WTC11 (cell line): ENCODE results near the gene RNF25.

Experiments
- ATF1 ChIP-seq: sonication (generic); formaldehyde crosslinking; IDR thresholded peaks from 2 replicates; pipeline ENCODE4 v1.8.1; 2023; ENCODE audit warnings: mild to moderate bottlenecking, moderate library complexity, missing genetic modification reagents
- CTCF ChIP-seq: fragments of 200-600 bp; IDR thresholded peaks from 2 replicates; pipeline ENCODE4 v1.8.0; 2022; ENCODE audit warnings: antibody characterized with exemption
- ELF4 ChIP-seq: sonication (generic); formaldehyde crosslinking; IDR thresholded peaks from 2 replicates; pipeline ENCODE4 v1.8.1; 2022; ENCODE audit warnings: low read depth, mild to moderate bottlenecking, moderate library complexity, missing genetic modification reagents
- MLX ChIP-seq: sonication (generic); formaldehyde crosslinking; IDR thresholded peaks from 2 replicates; pipeline ENCODE4 v1.8.1; 2023; ENCODE audit warnings: mild to moderate bottlenecking, missing genetic modification reagents, moderate library complexity
- NR2C2 ChIP-seq: sonication (generic); formaldehyde crosslinking; IDR thresholded peaks from 2 replicates; pipeline ENCODE4 v1.8.0; 2022; ENCODE audit warnings: mild to moderate bottlenecking, missing genetic modification reagents
- ZNF396 ChIP-seq: fragments of 250-450 bp; sonication (Bioruptor Pico); IDR thresholded peaks from 2 replicates; pipeline ENCODE4 v1.8.0; 2021; ENCODE audit warnings: mild to moderate bottlenecking, moderate library complexity, borderline replicate concordance
- ZNF512 ChIP-seq: sonication (generic); formaldehyde crosslinking; IDR thresholded peaks from 2 replicates; pipeline ENCODE4 v1.8.1; 2022; ENCODE audit warnings: missing genetic modification reagents, borderline replicate concordance
- TF ChIP-seq, protein P1 (sequence below): sonication (generic); formaldehyde crosslinking; IDR thresholded peaks from 2 replicates; pipeline ENCODE4 v1.8.0; 2022; ENCODE audit warnings: mild to moderate bottlenecking, missing genetic modification reagents
- TF ChIP-seq, protein P2 (sequence below): sonication (generic); formaldehyde crosslinking; IDR thresholded peaks from 2 replicates; pipeline ENCODE4 v1.8.1; 2023; ENCODE audit warnings: mild to moderate bottlenecking, missing genetic modification reagents, moderate library complexity

DNA sequence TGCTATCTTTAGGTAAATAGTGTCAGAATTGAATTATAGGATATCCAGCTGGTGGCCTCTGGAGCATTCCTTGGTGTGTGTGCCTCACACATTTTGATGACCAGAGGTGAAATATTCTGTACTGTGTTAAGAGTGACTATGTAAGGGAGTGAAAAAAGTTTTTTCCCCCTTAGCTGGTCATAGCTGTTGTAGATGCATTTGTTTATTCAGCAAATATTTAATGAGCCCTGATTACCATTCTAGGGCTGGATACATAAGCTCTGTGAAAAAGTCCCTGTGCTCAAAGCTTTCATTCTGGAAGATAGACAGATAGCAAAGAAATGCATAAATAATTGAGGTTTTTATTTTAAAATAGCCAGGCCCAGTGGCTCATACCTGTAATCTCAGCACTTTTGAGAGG lies 49.7 kb upstream of the RNF25 start:
- no peak for TF ChIP-seq CTCF
- no peak for TF ChIP-seq ELF4 (CRISPR knock-in tag)
- TF ChIP-seq NR2C2 (CRISPR knock-in tag) = no peak
- no peak for TF ChIP-seq ZNF396 (CRISPR knock-in tag)
- no peak for TF ChIP-seq ATF1 (CRISPR knock-in tag)
- no peak for TF ChIP-seq MLX (CRISPR knock-in tag)
- TF ChIP-seq, protein P1, sequence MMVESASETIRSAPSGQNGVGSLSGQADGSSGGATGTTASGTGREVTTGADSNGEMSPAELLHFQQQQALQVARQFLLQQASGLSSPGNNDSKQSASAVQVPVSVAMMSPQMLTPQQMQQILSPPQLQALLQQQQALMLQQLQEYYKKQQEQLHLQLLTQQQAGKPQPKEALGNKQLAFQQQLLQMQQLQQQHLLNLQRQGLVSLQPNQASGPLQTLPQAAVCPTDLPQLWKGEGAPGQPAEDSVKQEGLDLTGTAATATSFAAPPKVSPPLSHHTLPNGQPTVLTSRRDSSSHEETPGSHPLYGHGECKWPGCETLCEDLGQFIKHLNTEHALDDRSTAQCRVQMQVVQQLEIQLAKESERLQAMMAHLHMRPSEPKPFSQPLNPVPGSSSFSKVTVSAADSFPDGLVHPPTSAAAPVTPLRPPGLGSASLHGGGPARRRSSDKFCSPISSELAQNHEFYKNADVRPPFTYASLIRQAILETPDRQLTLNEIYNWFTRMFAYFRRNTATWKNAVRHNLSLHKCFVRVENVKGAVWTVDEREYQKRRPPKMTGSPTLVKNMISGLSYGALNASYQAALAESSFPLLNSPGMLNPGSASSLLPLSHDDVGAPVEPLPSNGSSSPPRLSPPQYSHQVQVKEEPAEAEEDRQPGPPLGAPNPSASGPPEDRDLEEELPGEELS (CRISPR knock-in tag) = no peak
- TF ChIP-seq, protein P2, sequence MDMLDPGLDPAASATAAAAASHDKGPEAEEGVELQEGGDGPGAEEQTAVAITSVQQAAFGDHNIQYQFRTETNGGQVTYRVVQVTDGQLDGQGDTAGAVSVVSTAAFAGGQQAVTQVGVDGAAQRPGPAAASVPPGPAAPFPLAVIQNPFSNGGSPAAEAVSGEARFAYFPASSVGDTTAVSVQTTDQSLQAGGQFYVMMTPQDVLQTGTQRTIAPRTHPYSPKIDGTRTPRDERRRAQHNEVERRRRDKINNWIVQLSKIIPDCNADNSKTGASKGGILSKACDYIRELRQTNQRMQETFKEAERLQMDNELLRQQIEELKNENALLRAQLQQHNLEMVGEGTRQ (CRISPR knock-in tag) = no peak
- TF ChIP-seq ZNF512 (CRISPR knock-in tag) = no peak
